GM23338 (cell line): ENCODE results near the gene LRBA. TPM values are rescaled to one million over a fixed set of nuclear protein-coding genes. Genes with fewer than 3 reads are reported as not detected.

Source experiments
- ATAC-seq: fragments of 200-7000 bp; cut with Tn5 transposase; 3 replicates; pipeline ENCODE4 v1.9.1; 2020
- DNase-seq: peaks from one replicate; pipeline ENCODE4 v3.0.0-alpha.2; 2015; ENCODE audit warnings: low spot score
- H2AFZ ChIP-seq: fragments of 200-600 bp; sonication (generic); 2 replicates; pipeline ENCODE4 v1.8.0; 2016; ENCODE audit warnings: antibody characterized with exemption, mild to moderate bottlenecking, moderate library complexity
- H3F3A ChIP-seq: fragments of 200-600 bp; sonication (generic); replicated peaks from 2 replicates; pipeline ENCODE4 v1.8.0; 2017; ENCODE audit warnings: antibody characterized with exemption, mixed run types, low read depth
- H3K27ac ChIP-seq: fragments of 200-600 bp; sonication (generic); 2 replicates; pipeline ENCODE4 v1.6.1; 2016; ENCODE audit warnings: low read depth
- H3K27me3 ChIP-seq: fragments of 200-600 bp; sonication (generic); 2 replicates; pipeline ENCODE4 v1.8.0; 2016; ENCODE audit warnings: mild to moderate bottlenecking, mixed run types, moderate library complexity; ENCODE audit not compliant: insufficient read depth
- H3K36me3 ChIP-seq: fragments of 200-600 bp; sonication (generic); 2 replicates; pipeline ENCODE4 v1.8.0; 2016; ENCODE audit warnings: mild to moderate bottlenecking; ENCODE audit not compliant: insufficient read depth
- H3K4me1 ChIP-seq: fragments of 200-600 bp; sonication (generic); 2 replicates; pipeline ENCODE4 v1.8.0; 2016; ENCODE audit warnings: mild to moderate bottlenecking, moderate library complexity; ENCODE audit not compliant: insufficient read depth
- H3K4me2 ChIP-seq: fragments of 200-600 bp; sonication (generic); 2 replicates; pipeline ENCODE4 v1.7.1; 2017; ENCODE audit warnings: mixed run types
- H3K4me3 ChIP-seq: fragments of 200-600 bp; sonication (generic); 2 replicates; pipeline ENCODE4 v1.6.1; 2016; ENCODE audit warnings: mixed run types
- H3K79me2 ChIP-seq: fragments of 200-600 bp; sonication (generic); replicated peaks from 2 replicates; pipeline ENCODE4 v1.8.0; 2017; ENCODE audit warnings: mild to moderate bottlenecking; ENCODE audit not compliant: insufficient read depth
- H3K9me2 ChIP-seq: fragments of 200-600 bp; sonication (generic); 2 replicates; pipeline ENCODE4 v1.8.0; 2017; ENCODE audit not compliant: insufficient read depth
- H4K20me1 ChIP-seq: fragments of 200-600 bp; sonication (generic); replicated peaks from 2 replicates; pipeline ENCODE4 v1.8.0; 2017; ENCODE audit warnings: mild to moderate bottlenecking; ENCODE audit not compliant: insufficient read depth
- H3K27ac Mint-ChIP-seq: 2 replicates; pipeline ENCODE4 v1.8.0; 2020; ENCODE audit warnings: inconsistent platforms, mild to moderate bottlenecking, moderate library complexity, mixed read lengths
- H3K27me3 Mint-ChIP-seq: 3 replicates; pipeline ENCODE4 v1.8.0; 2022; ENCODE audit warnings: low read depth, mild to moderate bottlenecking, moderate library complexity, mixed read lengths, inconsistent platforms; ENCODE audit not compliant: insufficient read depth, poor library complexity
- H3K36me3 Mint-ChIP-seq: 3 replicates; pipeline ENCODE4 v1.8.0; 2021; ENCODE audit warnings: low read depth, mild to moderate bottlenecking, inconsistent platforms, moderate library complexity, mixed read lengths
- H3K4me1 Mint-ChIP-seq: 3 replicates; pipeline ENCODE4 v1.8.0; 2020; ENCODE audit warnings: mild to moderate bottlenecking, inconsistent platforms, mixed read lengths
- H3K4me3 Mint-ChIP-seq: 3 replicates; pipeline ENCODE4 v1.8.0; 2021; ENCODE audit warnings: moderate library complexity, mild to moderate bottlenecking, inconsistent platforms, mixed read lengths
- H3K9me3 Mint-ChIP-seq: 3 replicates; pipeline ENCODE4 v1.8.0; 2020; ENCODE audit warnings: moderate library complexity, mild to moderate bottlenecking, inconsistent platforms, mixed read lengths
- CREB1 ChIP-seq: fragments of 250-450 bp; sonication (Bioruptor Pico); IDR thresholded peaks from 2 replicates; pipeline ENCODE4 v1.5.0; 2020; ENCODE audit warnings: low read depth, mild to moderate bottlenecking, moderate library complexity
- EZH2 ChIP-seq: fragments of 200-600 bp; sonication (generic); IDR thresholded peaks from one replicate; pipeline ENCODE4 v1.8.0; 2017; ENCODE audit warnings: antibody characterized with exemption, mild to moderate bottlenecking, low read depth; ENCODE audit not compliant: unreplicated experiment
- EZH2phosphoT487 ChIP-seq: fragments of 200-600 bp; sonication (generic); IDR thresholded peaks from one replicate; pipeline ENCODE4 v1.8.1; 2018; ENCODE audit warnings: antibody characterized with exemption; ENCODE audit not compliant: unreplicated experiment
- JUNB ChIP-seq: IDR thresholded peaks from one replicate; pipeline ENCODE4 v1.6.1; 2016; ENCODE audit warnings: antibody characterized with exemption; ENCODE audit not compliant: unreplicated experiment
- NANOG ChIP-seq: IDR thresholded peaks from 2 replicates; pipeline ENCODE4 v1.6.1; 2016; ENCODE audit warnings: antibody characterized with exemption, borderline replicate concordance
- POLR2AphosphoS5 ChIP-seq: IDR thresholded peaks from 2 replicates; pipeline ENCODE4 v1.6.1; 2016; ENCODE audit warnings: antibody characterized with exemption, low read depth
- STAT1 ChIP-seq: IDR thresholded peaks from one replicate; pipeline ENCODE4 v1.6.1; 2016; ENCODE audit warnings: antibody characterized with exemption; ENCODE audit not compliant: unreplicated experiment
- ZNF114 ChIP-seq: fragments of 250-450 bp; sonication (Bioruptor Pico); IDR thresholded peaks from 2 replicates; pipeline ENCODE4 v1.5.0; 2020; ENCODE audit warnings: mild to moderate bottlenecking, moderate library complexity
- ZNF331 ChIP-seq: fragments of 250-450 bp; sonication (Bioruptor Pico); IDR thresholded peaks from 2 replicates; pipeline ENCODE4 v1.5.0; 2020; ENCODE audit warnings: low read depth, mild to moderate bottlenecking, moderate library complexity
- polyA plus RNA-seq: library from polyadenylated mRNA; unstranded; fragments of >200 nt; fragmentation: Nextera tagmentation; extraction: Ambion mirVana; gene quantifications from 2 replicates; pipeline ENCODE4 v1.2.1, GENCODE V29; 2016
- total RNA-seq: library from RNA; depleted of rRNA; stranded (reverse); fragments of >200 nt; shearing (Covaris generic); gene quantifications from 2 replicates; pipeline ENCODE4 v1.2.3, GENCODE V29; 2014
- TF ChIP-seq, protein P1 (sequence below): IDR thresholded peaks from 2 replicates; pipeline ENCODE4 v1.6.1; 2016; ENCODE audit warnings: antibody characterized with exemption
- TF ChIP-seq, protein P2 (sequence below), 2 experiments: fragments of 200-600 bp in 1 of 2; sonication (generic) in 1 of 2; conservative IDR thresholded peaks; 2 replicates each; pipeline versions ENCODE4 v1.5.1 to v1.6.1; 2016 to 2017; ENCODE audit warnings: antibody characterized with exemption in 2 of 2, low read depth in 2 of 2, mild to moderate bottlenecking in 2 of 2, moderate library complexity in 1 of 2
- TF ChIP-seq, protein P3 (sequence below): IDR thresholded peaks from one replicate; pipeline ENCODE4 v1.6.1; 2018; ENCODE audit warnings: antibody characterized with exemption; ENCODE audit not compliant: unreplicated experiment
- TF ChIP-seq, protein P4 (sequence below): fragments of 250-450 bp; sonication (Bioruptor Pico); IDR thresholded peaks from 2 replicates; pipeline ENCODE4 v1.5.0; 2020; ENCODE audit warnings: mild to moderate bottlenecking, moderate library complexity

The LRBA gene
- total and polyA plus RNA-seq, 2 experiments from 2014 or later, result 23.3 to 126 TPM

DNA sequence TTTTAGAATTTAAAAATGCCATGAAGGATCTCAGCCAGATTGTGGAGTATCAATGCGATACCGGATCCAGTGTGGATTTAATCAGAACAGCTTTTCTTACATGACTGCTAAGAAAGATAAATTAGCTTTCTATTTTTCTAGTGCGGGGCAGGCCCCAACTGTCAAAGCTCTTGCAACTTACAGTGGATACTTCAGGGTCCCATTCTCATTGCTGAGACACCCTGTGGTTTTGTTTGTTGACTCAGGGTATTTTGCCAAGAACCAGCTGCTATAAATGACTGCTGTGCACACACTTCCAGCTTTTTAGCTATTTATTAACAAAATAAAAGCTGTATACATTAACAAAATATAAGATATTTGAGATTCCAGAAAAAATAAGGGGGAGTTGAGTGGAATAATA, 770.5 kb downstream of the LRBA start:
- H3K79me2 ChIP-seq, result no peaks in the 10 kb centered on the region
- DNase-seq (peak; percentile 23), ATAC-seq (peak; percentile 59)
- Mint-ChIP-seq H3K4me3 (no peak overlapping the region), H3K9me3 (no peaks in the 10 kb centered on the region), H3K27me3 (peaks cover 2% of the 10 kb centered on the region), H3K4me1 (peaks cover 20% of the 10 kb centered on the region; the same call in 2 of the 3 replicates), H3K27ac (no peak overlapping the region), H3K36me3 (no peaks in the 10 kb centered on the region)
- H4K20me1 ChIP-seq, result no peaks in the 10 kb centered on the region
- H3K4me2 ChIP-seq, result no peak overlapping the region
- TF ChIP-seq, protein P1, sequence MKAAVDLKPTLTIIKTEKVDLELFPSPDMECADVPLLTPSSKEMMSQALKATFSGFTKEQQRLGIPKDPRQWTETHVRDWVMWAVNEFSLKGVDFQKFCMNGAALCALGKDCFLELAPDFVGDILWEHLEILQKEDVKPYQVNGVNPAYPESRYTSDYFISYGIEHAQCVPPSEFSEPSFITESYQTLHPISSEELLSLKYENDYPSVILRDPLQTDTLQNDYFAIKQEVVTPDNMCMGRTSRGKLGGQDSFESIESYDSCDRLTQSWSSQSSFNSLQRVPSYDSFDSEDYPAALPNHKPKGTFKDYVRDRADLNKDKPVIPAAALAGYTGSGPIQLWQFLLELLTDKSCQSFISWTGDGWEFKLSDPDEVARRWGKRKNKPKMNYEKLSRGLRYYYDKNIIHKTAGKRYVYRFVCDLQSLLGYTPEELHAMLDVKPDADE, result no peak
- TF ChIP-seq EZH2 (no peak), NANOG (no peak), CREB1 (CRISPR knock-in tag) (no peak), ZNF331 (CRISPR knock-in tag) (no peak), ZNF114 (CRISPR knock-in tag) (no peak), STAT1 (no peak), POLR2AphosphoS5 (no peak), JUNB (no peak), EZH2phosphoT487 (no peak)
- TF ChIP-seq, protein P2, sequence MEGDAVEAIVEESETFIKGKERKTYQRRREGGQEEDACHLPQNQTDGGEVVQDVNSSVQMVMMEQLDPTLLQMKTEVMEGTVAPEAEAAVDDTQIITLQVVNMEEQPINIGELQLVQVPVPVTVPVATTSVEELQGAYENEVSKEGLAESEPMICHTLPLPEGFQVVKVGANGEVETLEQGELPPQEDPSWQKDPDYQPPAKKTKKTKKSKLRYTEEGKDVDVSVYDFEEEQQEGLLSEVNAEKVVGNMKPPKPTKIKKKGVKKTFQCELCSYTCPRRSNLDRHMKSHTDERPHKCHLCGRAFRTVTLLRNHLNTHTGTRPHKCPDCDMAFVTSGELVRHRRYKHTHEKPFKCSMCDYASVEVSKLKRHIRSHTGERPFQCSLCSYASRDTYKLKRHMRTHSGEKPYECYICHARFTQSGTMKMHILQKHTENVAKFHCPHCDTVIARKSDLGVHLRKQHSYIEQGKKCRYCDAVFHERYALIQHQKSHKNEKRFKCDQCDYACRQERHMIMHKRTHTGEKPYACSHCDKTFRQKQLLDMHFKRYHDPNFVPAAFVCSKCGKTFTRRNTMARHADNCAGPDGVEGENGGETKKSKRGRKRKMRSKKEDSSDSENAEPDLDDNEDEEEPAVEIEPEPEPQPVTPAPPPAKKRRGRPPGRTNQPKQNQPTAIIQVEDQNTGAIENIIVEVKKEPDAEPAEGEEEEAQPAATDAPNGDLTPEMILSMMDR (conservative IDR thresholded peaks at IDR 0.05; ENCODE audit: low read depth in 2 of 2), result no peak
- TF ChIP-seq, protein P3, sequence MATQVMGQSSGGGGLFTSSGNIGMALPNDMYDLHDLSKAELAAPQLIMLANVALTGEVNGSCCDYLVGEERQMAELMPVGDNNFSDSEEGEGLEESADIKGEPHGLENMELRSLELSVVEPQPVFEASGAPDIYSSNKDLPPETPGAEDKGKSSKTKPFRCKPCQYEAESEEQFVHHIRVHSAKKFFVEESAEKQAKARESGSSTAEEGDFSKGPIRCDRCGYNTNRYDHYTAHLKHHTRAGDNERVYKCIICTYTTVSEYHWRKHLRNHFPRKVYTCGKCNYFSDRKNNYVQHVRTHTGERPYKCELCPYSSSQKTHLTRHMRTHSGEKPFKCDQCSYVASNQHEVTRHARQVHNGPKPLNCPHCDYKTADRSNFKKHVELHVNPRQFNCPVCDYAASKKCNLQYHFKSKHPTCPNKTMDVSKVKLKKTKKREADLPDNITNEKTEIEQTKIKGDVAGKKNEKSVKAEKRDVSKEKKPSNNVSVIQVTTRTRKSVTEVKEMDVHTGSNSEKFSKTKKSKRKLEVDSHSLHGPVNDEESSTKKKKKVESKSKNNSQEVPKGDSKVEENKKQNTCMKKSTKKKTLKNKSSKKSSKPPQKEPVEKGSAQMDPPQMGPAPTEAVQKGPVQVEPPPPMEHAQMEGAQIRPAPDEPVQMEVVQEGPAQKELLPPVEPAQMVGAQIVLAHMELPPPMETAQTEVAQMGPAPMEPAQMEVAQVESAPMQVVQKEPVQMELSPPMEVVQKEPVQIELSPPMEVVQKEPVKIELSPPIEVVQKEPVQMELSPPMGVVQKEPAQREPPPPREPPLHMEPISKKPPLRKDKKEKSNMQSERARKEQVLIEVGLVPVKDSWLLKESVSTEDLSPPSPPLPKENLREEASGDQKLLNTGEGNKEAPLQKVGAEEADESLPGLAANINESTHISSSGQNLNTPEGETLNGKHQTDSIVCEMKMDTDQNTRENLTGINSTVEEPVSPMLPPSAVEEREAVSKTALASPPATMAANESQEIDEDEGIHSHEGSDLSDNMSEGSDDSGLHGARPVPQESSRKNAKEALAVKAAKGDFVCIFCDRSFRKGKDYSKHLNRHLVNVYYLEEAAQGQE, result no peak
- TF ChIP-seq, protein P4, sequence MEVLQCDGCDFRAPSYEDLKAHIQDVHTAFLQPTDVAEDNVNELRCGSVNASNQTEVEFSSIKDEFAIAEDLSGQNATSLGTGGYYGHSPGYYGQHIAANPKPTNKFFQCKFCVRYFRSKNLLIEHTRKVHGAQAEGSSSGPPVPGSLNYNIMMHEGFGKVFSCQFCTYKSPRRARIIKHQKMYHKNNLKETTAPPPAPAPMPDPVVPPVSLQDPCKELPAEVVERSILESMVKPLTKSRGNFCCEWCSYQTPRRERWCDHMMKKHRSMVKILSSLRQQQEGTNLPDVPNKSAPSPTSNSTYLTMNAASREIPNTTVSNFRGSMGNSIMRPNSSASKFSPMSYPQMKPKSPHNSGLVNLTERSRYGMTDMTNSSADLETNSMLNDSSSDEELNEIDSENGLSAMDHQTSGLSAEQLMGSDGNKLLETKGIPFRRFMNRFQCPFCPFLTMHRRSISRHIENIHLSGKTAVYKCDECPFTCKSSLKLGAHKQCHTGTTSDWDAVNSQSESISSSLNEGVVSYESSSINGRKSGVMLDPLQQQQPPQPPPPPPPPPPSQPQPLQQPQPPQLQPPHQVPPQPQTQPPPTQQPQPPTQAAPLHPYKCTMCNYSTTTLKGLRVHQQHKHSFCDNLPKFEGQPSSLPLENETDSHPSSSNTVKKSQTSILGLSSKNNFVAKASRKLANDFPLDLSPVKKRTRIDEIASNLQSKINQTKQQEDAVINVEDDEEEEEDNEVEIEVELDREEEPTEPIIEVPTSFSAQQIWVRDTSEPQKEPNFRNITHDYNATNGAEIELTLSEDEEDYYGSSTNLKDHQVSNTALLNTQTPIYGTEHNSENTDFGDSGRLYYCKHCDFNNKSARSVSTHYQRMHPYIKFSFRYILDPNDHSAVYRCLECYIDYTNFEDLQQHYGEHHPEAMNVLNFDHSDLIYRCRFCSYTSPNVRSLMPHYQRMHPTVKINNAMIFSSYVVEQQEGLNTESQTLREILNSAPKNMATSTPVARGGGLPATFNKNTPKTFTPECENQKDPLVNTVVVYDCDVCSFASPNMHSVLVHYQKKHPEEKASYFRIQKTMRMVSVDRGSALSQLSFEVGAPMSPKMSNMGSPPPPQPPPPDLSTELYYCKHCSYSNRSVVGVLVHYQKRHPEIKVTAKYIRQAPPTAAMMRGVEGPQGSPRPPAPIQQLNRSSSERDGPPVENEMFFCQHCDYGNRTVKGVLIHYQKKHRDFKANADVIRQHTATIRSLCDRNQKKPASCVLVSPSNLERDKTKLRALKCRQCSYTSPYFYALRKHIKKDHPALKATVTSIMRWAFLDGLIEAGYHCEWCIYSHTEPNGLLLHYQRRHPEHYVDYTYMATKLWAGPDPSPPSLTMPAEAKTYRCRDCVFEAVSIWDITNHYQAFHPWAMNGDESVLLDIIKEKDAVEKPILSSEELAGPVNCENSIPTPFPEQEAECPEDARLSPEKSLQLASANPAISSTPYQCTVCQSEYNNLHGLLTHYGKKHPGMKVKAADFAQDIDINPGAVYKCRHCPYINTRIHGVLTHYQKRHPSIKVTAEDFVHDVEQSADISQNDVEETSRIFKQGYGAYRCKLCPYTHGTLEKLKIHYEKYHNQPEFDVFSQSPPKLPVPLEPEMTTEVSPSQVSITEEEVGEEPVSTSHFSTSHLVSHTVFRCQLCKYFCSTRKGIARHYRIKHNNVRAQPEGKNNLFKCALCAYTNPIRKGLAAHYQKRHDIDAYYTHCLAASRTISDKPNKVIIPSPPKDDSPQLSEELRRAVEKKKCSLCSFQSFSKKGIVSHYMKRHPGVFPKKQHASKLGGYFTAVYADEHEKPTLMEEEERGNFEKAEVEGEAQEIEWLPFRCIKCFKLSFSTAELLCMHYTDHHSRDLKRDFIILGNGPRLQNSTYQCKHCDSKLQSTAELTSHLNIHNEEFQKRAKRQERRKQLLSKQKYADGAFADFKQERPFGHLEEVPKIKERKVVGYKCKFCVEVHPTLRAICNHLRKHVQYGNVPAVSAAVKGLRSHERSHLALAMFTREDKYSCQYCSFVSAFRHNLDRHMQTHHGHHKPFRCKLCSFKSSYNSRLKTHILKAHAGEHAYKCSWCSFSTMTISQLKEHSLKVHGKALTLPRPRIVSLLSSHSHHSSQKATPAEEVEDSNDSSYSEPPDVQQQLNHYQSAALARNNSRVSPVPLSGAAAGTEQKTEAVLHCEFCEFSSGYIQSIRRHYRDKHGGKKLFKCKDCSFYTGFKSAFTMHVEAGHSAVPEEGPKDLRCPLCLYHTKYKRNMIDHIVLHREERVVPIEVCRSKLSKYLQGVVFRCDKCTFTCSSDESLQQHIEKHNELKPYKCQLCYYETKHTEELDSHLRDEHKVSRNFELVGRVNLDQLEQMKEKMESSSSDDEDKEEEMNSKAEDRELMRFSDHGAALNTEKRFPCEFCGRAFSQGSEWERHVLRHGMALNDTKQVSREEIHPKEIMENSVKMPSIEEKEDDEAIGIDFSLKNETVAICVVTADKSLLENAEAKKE (CRISPR knock-in tag), result no peak
- H3K9me2 ChIP-seq, result no peaks in the 10 kb centered on the region
- no peaks in the 10 kb centered on the region for H3F3A ChIP-seq
- no peak overlapping the region for H3K27ac ChIP-seq
- peaks cover 23% of the 10 kb centered on the region for H3K4me1 ChIP-seq
- no peaks in the 10 kb centered on the region for H3K36me3 ChIP-seq
- H2AFZ ChIP-seq, result no peak overlapping the region
- H3K4me3 ChIP-seq, result no peak overlapping the region
- H3K27me3 ChIP-seq, result no peaks in the 10 kb centered on the region
